GM19455 (cell line): Measurements from ENCODE around the gene TSTD2.
"Not testable (repeated sequence)": the region's sequence is repeated elsewhere in the genome, so short reads cannot be mapped to it uniquely, and the experiment has no call there.

Source experiments
- ATAC-seq: cut with Tn5 transposase; IDR thresholded peaks from one replicate; pipeline ENCODE4 v1.9.1; 2021; ENCODE audit not compliant: unreplicated experiment

The TSTD2 gene

GRCh38 chr9:97593960-97594359, 39.2 kb downstream of the TSTD2 start:
- no peak for ATAC-seq

- ATAC-seq = no peak
Observed at GRCh38 chr9:97592126-97592525, 41.0 kb downstream of the TSTD2 start.

GRCh38 chr9:97591535-97591934, 41.6 kb downstream of the TSTD2 start:
- ATAC-seq = no peak

- not testable (repeated sequence) for ATAC-seq
Observed at GRCh38 chr9:97586909-97587308, 46.3 kb downstream of the TSTD2 start.

- not testable (repeated sequence) for ATAC-seq
Observed at GRCh38 chr9:97584778-97585177, 48.4 kb downstream of the TSTD2 start.

- not testable (repeated sequence) for ATAC-seq
Observed at GRCh38 chr9:97581590-97581989, 51.6 kb downstream of the TSTD2 start.

GRCh38 chr9:97579914-97580313, 53.3 kb downstream of the TSTD2 start:
- no peak for ATAC-seq

- ATAC-seq = no peak
Observed at GRCh38 chr9:97578846-97579245, 54.3 kb downstream of the TSTD2 start.

- ATAC-seq = no peak
Observed at GRCh38 chr9:97577051-97577450, 56.1 kb downstream of the TSTD2 start.

GRCh38 chr9:97575673-97576200, 57.4 kb downstream of the TSTD2 start:
- no peak for ATAC-seq

GRCh38 chr9:97574921-97575672, 58.1 kb downstream of the TSTD2 start:
- ATAC-seq = not testable (repeated sequence)

GRCh38 chr9:97574101-97574571, 59.0 kb downstream of the TSTD2 start:
- ATAC-seq = not testable (repeated sequence)

- ATAC-seq = no peak
Observed at GRCh38 chr9:97573482-97574073, 59.6 kb downstream of the TSTD2 start.

- no peak for ATAC-seq
Observed at GRCh38 chr9:97572892-97573365, 60.2 kb downstream of the TSTD2 start.

- no peak for ATAC-seq
Observed at GRCh38 chr9:97572196-97572891, 60.8 kb downstream of the TSTD2 start.

- no peak for ATAC-seq
Observed at GRCh38 chr9:97571664-97572063, 61.5 kb downstream of the TSTD2 start.

GRCh38 chr9:97570899-97571298, 62.3 kb downstream of the TSTD2 start:
- ATAC-seq = no peak

- ATAC-seq = no peak
Observed at GRCh38 chr9:97568461-97569275, 64.5 kb downstream of the TSTD2 start.

GRCh38 chr9:97567894-97568202, 65.3 kb downstream of the TSTD2 start:
- no peak for ATAC-seq

GRCh38 chr9:97567182-97567893, 65.8 kb downstream of the TSTD2 start:
- no peak for ATAC-seq
